H9 (cell line): ENCODE results near the gene TAP2. TPM values are rescaled to one million over a fixed set of nuclear protein-coding genes. Genes with fewer than 3 reads are reported as not detected.

Experiments used
- DNase-seq: peaks from one replicate; pipeline ENCODE4 v3.0.0-alpha.2; 2017
- H2AFZ ChIP-seq: one replicate; pipeline ENCODE4 v1.6.1; 2013; ENCODE audit warnings: mild to moderate bottlenecking, low read length, control low read depth, moderate library complexity
- H2AK5ac ChIP-seq: 2 replicates; pipeline ENCODE4 v1.6.1; 2013; ENCODE audit warnings: low read length, control low read depth, mixed read lengths; ENCODE audit not compliant: insufficient read length
- H2BK120ac ChIP-seq: one replicate; pipeline ENCODE4 v1.6.1; 2013; ENCODE audit warnings: low read depth, mild to moderate bottlenecking, low read length, control low read depth, inconsistent platforms; ENCODE audit not compliant: poor library complexity, severe bottlenecking
- H2BK12ac ChIP-seq: 2 replicates; pipeline ENCODE4 v1.6.1; 2013; ENCODE audit warnings: low read length, control low read depth, mixed read lengths, low read depth; ENCODE audit not compliant: insufficient read length
- H2BK15ac ChIP-seq: 2 replicates; pipeline ENCODE4 v1.6.1; 2013; ENCODE audit warnings: low read depth, low read length, control low read depth
- H2BK20ac ChIP-seq: one replicate; pipeline ENCODE4 v1.6.1; 2013; ENCODE audit warnings: low read depth, mild to moderate bottlenecking, low read length, control low read depth, inconsistent platforms; ENCODE audit not compliant: poor library complexity, severe bottlenecking
- H2BK5ac ChIP-seq: 2 replicates; pipeline ENCODE4 v1.6.1; 2013; ENCODE audit warnings: low read length, control low read depth, mixed read lengths; ENCODE audit not compliant: insufficient read length
- H3K14ac ChIP-seq: 2 replicates; pipeline ENCODE4 v1.6.1; 2013; ENCODE audit warnings: low read length, control low read depth; ENCODE audit not compliant: insufficient read depth
- H3K18ac ChIP-seq: 2 replicates; pipeline ENCODE4 v1.6.1; 2013; ENCODE audit warnings: low read depth, mild to moderate bottlenecking, mixed read lengths, low read length, control low read depth; ENCODE audit not compliant: insufficient read length
- H3K23ac ChIP-seq: 2 replicates; pipeline ENCODE4 v1.6.1; 2013; ENCODE audit warnings: low read length, control low read depth, mixed read lengths, low read depth; ENCODE audit not compliant: insufficient read length
- H3K23me2 ChIP-seq: 2 replicates; pipeline ENCODE4 v1.6.1; 2013; ENCODE audit warnings: low read depth, mild to moderate bottlenecking, mixed read lengths, low read length, control low read depth; ENCODE audit not compliant: insufficient read length, poor library complexity, severe bottlenecking
- H3K27ac ChIP-seq: 2 replicates; pipeline ENCODE4 v1.5.1; 2013; ENCODE audit warnings: low read length, control low read depth, mixed read lengths, low read depth; ENCODE audit not compliant: insufficient read length
- H3K27me3 ChIP-seq: 2 replicates; pipeline ENCODE4 v1.6.1; 2013; ENCODE audit warnings: low read length, control low read depth, inconsistent platforms; ENCODE audit not compliant: insufficient read depth
- H3K4ac ChIP-seq: 2 replicates; pipeline ENCODE4 v1.6.1; 2013; ENCODE audit warnings: low read depth, mild to moderate bottlenecking, control low read depth, inconsistent platforms, low read length, moderate library complexity
- H3K4me1 ChIP-seq: 2 replicates; pipeline ENCODE4 v1.6.1; 2013; ENCODE audit warnings: low read length, control low read depth, inconsistent platforms; ENCODE audit not compliant: insufficient read depth
- H3K4me2 ChIP-seq: 2 replicates; pipeline ENCODE4 v1.6.1; 2013; ENCODE audit warnings: low read length, control low read depth, mixed read lengths; ENCODE audit not compliant: insufficient read length, insufficient read depth
- H3K56ac ChIP-seq: 2 replicates; pipeline ENCODE4 v1.6.1; 2013; ENCODE audit warnings: low read depth, mild to moderate bottlenecking, mixed read lengths, low read length, control low read depth; ENCODE audit not compliant: insufficient read length
- H3K79me1 ChIP-seq: 2 replicates; pipeline ENCODE4 v1.6.1; 2013; ENCODE audit warnings: low read depth, mild to moderate bottlenecking, moderate library complexity, low read length, control low read depth, inconsistent platforms; ENCODE audit not compliant: insufficient read depth, poor library complexity, severe bottlenecking
- H3K79me2 ChIP-seq: 2 replicates; pipeline ENCODE4 v1.6.1; 2013; ENCODE audit warnings: low read length, control low read depth, inconsistent platforms; ENCODE audit not compliant: insufficient read depth
- H3K9ac ChIP-seq: 2 replicates; pipeline ENCODE4 v1.6.1; 2013; ENCODE audit warnings: low read length, control low read depth, mixed read lengths; ENCODE audit not compliant: insufficient read length; ENCODE audit errors: extremely low read depth
- H3K9me3 ChIP-seq: one replicate; pipeline ENCODE4 v1.6.1; 2013; ENCODE audit warnings: low read depth, low read length, inconsistent platforms; ENCODE audit not compliant: control insufficient read depth
- H3T11ph ChIP-seq: one replicate; pipeline ENCODE4 v1.6.1; 2013; ENCODE audit warnings: mild to moderate bottlenecking, low read length, control low read depth, inconsistent platforms
- H4K20me1 ChIP-seq: one replicate; pipeline ENCODE4 v1.6.1; 2013; ENCODE audit not compliant: control insufficient read depth, insufficient read length, insufficient read depth
- H4K5ac ChIP-seq: 2 replicates; pipeline ENCODE4 v1.6.1; 2013; ENCODE audit warnings: low read depth, mild to moderate bottlenecking, mixed read lengths, low read length, control low read depth; ENCODE audit not compliant: insufficient read length
- H4K8ac ChIP-seq: replicated peaks from 2 replicates; pipeline ENCODE4 v1.6.1; 2013; ENCODE audit warnings: low read length, control low read depth, mixed read lengths, low read depth; ENCODE audit not compliant: insufficient read length
- H4K91ac ChIP-seq: 2 replicates; pipeline ENCODE4 v1.6.1; 2013; ENCODE audit warnings: low read depth, mild to moderate bottlenecking, moderate library complexity, mixed read lengths, low read length, control low read depth; ENCODE audit not compliant: insufficient read length
- H3K27ac Mint-ChIP-seq, 3 experiments: 2 replicates in 2 of 3; 3 replicates in 1 of 3; pipeline ENCODE4 v1.8.0; 2020 to 2021; ENCODE audit warnings: mixed read lengths in 3 of 3, mild to moderate bottlenecking in 1 of 3, moderate library complexity in 1 of 3
- H3K27me3 Mint-ChIP-seq: 2 replicates; pipeline ENCODE4 v1.8.0; 2021; ENCODE audit warnings: low read depth, mild to moderate bottlenecking, moderate library complexity, mixed read lengths
- H3K36me3 Mint-ChIP-seq, 3 experiments: 2 replicates in 2 of 3; 3 replicates in 1 of 3; pipeline ENCODE4 v1.8.0; 2020 to 2021; ENCODE audit warnings: low read depth in 3 of 3, mixed read lengths in 3 of 3; ENCODE audit not compliant: insufficient read depth in 1 of 3
- H3K4me1 Mint-ChIP-seq, 2 experiments: 2 replicates each; pipeline ENCODE4 v1.8.0; 2020; ENCODE audit warnings: mixed read lengths in 2 of 2
- H3K4me3 Mint-ChIP-seq, 2 experiments: 2 replicates in 1 of 2; 3 replicates in 1 of 2; pipeline ENCODE4 v1.8.0; 2020 to 2021; ENCODE audit warnings: mild to moderate bottlenecking in 2 of 2, mixed read lengths in 2 of 2, moderate library complexity in 1 of 2
- H3K9me3 Mint-ChIP-seq, 2 experiments: 2 replicates in 1 of 2; 3 replicates in 1 of 2; pipeline ENCODE4 v1.8.0; 2020; ENCODE audit warnings: mild to moderate bottlenecking in 2 of 2, mixed read lengths in 2 of 2, moderate library complexity in 1 of 2
- CTCF ChIP-seq: fragments of 200-600 bp; sonication (generic); conservative IDR thresholded peaks from 3 replicates; pipeline ENCODE4 v1.8.0; 2021; ENCODE audit warnings: antibody characterized with exemption, mild to moderate bottlenecking
- WGBS: extraction: QIAGEN DNeasy Blood & Tissue Kit; methylation state at CpG from one replicate; pipeline ENCODE4 v1.1.7; 2013; ENCODE audit warnings: missing lambda C conversion rate, low lambda C conversion rate, mixed read lengths; ENCODE audit not compliant: insufficient read length; ENCODE audit errors: extremely low coverage; 5-methylcytosine and 5-hydroxymethylcytosine counted together
- total RNA-seq: library from RNA; stranded (reverse); gene quantifications from 2 replicates; pipeline ENCODE4 v1.2.1, GENCODE V29; 2021

The TAP2 gene
- total RNA-seq, 1 experiment from 2014 or later: 16.3 TPM

GRCh38 chr6:32830936-32831335, 7.6 kb downstream of the TAP2 start:
- DNase-seq: no peak
- Histone ChIP-seq H3K56ac (no peak overlapping the region), H3K4me1 (no peaks in the 10 kb centered on the region), H3K9me3 (no peaks in the 10 kb centered on the region), H2BK120ac (no peak overlapping the region), H3K27me3 (no peaks in the 10 kb centered on the region), H2AFZ (no peak overlapping the region), H2BK15ac (no peak overlapping the region), H3K9ac (no peak overlapping the region), H3K79me2 (no peaks in the 10 kb centered on the region), H3K4me2 (no peak overlapping the region), H3K27ac (no peak overlapping the region), H3K79me1 (no peaks in the 10 kb centered on the region), H4K5ac (no peak overlapping the region), H3K23ac (no peak overlapping the region), H3K23me2 (no peaks in the 10 kb centered on the region), H2AK5ac (no peak overlapping the region), H4K20me1 (no peaks in the 10 kb centered on the region), H3K4ac (no peak overlapping the region), H4K8ac (no peak overlapping the region), H3T11ph (no peak overlapping the region), H2BK12ac (no peak overlapping the region), H3K18ac (no peak overlapping the region), H3K14ac (no peak overlapping the region), H2BK20ac (no peak overlapping the region), H4K91ac (no peak overlapping the region), H2BK5ac (no peak overlapping the region)
- Mint-ChIP-seq H3K4me3 (no peak overlapping the region), H3K27me3 (no peaks in the 10 kb centered on the region), H3K27ac (no peak overlapping the region), H3K4me1 (peaks cover 4 to 8% of the 10 kb centered on the region in 2 experiments; a peak in 3 of 4 replicates), H3K36me3 (peaks cover 7 to 19% (median 11%) of the 10 kb centered on the region in 3 experiments; a peak in 5 of 7 replicates), H3K9me3 (no peaks in the 10 kb centered on the region)
- WGBS: no CpG with 5 or more reads among the region's 5 CpGs
- no peak for TF ChIP-seq CTCF
